GM19467 (cell line): ENCODE data around the gene PDZD2.

ENCODE experiments used
- ATAC-seq: cut with Tn5 transposase; IDR thresholded peaks from one replicate; pipeline ENCODE4 v1.9.1; 2021; ENCODE audit warnings: mild to moderate bottlenecking, moderate library complexity; ENCODE audit not compliant: unreplicated experiment

PDZD2 gene

GRCh38 chr5:31811210-31811609, 172.3 kb downstream of the PDZD2 start:
- ATAC-seq = no peak

GRCh38 chr5:31815376-31815775, 176.4 kb downstream of the PDZD2 start:
- no peak for ATAC-seq

- no peak for ATAC-seq
Observed at GRCh38 chr5:31819926-31820516, 181.1 kb downstream of the PDZD2 start.

DNA sequence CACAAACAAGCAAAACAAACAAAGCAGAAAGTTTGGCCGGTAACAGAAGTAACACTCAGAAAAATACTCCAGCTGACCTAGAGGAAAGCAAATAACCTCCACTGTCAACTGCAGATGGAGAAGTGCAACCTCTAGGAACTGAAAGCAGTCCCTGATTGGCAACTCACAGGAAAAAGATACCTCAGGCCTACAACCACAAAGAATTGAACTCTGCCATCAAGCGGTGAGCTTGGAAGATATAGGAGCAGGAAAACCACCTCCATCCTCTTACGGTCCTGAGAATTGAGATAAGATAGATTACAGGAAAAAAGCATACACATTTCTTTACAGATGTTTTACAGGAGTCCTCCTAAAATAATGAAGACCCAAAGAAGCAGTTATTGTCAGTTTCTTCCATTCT, 184.5 kb downstream of the PDZD2 start:
- no peak for ATAC-seq

DNA sequence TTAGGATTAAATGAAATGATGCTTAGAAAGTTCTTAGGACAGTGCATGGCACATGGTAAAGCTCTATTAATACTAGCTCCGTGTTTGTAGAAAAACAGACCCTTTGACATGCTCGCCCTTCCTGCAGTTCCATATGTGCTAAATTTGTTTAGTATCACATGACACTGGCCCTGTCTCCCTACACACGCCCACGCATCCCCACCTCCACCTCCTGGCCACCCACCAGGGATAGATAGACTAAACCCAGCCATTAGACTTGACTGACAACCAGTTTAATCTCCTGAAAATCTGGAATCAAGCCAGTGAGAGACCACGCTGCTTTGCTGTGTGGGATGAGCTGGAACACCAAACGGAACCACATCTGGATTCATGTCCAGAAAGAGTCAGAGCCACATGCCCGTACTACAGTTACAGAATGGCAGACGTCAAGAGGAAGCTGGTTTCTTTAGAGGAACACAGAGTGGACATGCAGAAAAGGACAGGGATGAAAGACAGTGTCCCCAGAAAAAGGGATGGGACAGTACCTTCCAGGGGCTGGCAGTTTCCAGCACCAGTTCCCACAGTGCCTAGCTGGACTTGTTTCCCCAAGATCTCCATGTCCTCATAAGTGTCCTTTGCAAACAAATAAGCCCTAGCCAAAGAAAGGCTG, 186.1 kb downstream of the PDZD2 start:
- ATAC-seq = no peak

- peak; percentile 54 for ATAC-seq
Observed at GRCh38 chr5:31825518-31826068, 186.7 kb downstream of the PDZD2 start.

DNA sequence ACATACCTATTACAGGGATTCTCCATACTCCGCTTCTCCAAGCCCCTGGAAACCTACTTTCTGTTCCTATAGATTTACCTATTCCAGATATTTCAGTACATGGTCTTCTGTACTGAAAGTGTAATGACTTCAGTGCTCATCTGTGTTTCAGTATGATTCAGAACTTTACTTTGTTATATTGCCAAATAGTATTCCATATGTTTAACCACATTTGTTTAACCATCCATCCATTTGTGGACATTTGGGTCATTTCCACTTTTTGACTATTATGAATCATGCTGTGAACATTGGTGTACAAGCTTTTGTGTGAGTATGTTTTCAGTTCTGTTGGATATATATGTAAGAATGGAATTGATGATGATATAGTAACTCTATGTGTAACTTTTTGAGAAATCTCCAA, 188.9 kb downstream of the PDZD2 start:
- no peak for ATAC-seq

DNA sequence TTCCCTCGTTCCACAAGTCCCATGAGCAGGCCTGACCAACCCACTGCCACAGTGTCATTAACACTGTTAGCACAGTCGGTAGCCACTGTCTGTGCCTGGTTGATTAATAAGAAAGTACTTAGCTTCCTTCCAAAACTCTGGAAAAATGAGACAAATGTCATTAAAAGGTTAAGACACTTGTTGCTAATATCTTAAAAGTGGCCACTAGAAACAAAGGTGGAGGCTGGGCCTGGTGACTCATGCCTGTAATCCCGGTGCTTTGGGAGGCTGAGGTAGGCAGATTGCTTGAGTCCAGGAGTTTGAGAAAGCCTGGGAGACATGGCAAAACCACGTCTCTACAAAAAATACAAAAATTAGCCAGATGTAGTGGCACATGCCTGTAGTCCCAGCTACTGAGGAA, 194.0 kb downstream of the PDZD2 start:
- no peak for ATAC-seq

GRCh38 chr5:31833710-31834109, 194.8 kb downstream of the PDZD2 start:
- ATAC-seq = no peak

- no peak for ATAC-seq
Observed at GRCh38 chr5:31844622-31845345, 205.9 kb downstream of the PDZD2 start.

- ATAC-seq = no peak
Observed at GRCh38 chr5:31845361-31845760, 206.4 kb downstream of the PDZD2 start.

GRCh38 chr5:31846934-31847333, 208.0 kb downstream of the PDZD2 start:
- ATAC-seq = no peak

DNA sequence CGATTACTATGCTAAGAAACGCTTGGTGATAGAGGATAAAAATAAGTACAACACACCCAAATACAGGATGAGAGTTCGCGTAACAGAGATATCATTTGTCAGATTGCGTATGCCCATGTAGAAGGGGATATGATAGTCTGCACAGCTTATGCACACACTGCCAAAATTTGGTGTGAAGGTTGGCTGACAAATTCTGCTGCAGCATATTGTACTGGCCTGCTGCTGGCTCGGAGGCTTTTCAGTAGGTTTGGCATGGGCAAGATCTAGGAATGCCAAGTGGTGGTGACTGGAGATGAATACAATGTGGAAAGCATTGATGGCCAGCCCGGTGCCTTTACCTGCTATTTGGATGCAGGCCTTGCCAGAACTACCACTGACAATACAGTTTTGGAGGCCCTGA, 208.4 kb downstream of the PDZD2 start:
- no peak for ATAC-seq

- ATAC-seq = no peak
Observed at GRCh38 chr5:31850981-31851689, 212.2 kb downstream of the PDZD2 start.

GRCh38 chr5:31853398-31854135, 214.6 kb downstream of the PDZD2 start:
- no peak for ATAC-seq

DNA sequence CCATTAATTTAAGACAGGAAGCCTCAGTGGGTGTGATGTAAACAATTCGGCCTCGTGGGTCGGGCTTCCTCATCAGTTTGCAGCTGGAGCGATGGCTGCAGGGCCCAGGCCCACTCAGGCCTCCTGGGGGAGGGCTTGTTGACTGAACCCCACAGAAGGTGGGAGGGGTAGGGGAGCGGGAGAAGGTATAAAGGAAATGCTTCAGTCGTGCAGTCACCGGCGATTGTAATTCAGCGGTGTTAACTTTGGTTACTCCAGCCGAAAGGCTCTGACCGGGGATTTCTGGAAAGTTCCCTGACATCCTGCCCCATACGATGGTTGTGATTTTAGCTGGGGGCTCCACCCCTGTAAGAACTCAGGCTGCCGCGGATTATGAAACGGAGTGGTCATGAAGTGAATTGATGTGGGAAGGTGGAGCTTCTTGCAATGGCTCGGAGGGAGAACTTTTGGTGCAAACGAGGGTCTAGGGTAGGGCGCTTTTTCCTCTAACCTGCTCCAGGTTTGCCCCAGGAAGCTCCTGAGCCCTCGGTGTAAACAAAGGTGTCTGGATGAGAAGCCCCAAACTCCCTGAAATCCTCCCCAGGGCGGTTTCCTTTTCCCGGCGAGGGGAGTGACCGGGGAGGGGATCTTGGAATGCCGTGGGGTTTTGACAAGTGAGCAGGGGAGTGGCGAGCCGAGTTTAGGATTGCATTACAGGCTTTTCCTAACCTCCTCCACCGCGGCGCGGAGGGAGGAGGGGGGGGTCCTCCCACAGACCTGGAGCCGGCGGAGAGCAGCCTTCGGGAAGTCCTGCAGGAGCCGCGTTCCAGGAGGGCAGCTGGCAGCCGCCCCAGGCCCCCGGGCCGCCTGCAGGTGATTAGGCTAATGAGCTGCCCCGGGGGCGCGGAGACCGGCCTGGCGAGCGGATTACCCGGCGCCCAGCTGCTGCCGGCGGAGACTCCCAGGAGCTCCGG, 215.5 kb downstream of the PDZD2 start:
- ATAC-seq = no peak

DNA sequence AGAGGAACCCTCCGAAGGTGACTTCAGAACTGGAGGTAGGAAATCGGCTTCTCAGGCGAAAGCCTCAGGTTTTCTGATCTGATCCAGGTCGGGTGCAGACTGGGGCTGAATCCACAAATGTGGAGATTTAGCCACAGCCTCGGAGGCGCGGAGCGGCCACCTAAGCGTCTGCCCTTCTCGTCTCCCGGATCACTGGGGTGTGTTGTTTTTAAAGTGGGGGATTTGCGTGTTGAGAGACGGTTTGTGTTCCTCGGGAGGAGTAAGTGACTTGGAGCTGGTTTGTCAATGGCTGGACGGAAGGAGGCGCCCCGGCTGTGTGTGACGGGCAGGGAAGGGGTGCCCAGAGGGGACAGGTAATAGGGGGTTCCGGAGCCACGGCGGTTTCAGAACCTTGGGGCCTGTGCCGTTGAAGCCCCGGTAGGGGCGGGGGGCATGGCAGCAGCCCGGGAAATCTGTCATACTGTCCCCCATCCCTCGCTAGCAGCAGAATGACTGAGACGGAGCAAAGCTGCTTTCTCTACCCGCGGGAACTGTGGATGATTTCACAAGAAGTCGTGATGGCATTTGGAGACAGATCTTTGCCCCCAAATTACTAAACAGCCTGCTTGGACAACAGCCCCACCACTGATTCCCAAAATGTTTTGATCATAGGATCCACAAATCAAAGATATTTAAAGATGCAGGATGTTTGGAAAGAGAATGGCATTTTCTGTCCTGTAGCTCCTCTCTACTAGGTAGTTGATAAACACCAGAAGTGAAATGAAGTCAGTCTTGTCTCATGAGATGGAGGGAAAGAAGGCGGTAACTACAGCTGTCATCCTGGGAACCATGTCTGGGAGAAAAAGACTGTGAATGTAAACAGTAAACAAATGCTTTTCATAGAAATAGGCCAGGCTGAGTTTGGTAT, 216.5 kb downstream of the PDZD2 start:
- ATAC-seq = no peak

DNA sequence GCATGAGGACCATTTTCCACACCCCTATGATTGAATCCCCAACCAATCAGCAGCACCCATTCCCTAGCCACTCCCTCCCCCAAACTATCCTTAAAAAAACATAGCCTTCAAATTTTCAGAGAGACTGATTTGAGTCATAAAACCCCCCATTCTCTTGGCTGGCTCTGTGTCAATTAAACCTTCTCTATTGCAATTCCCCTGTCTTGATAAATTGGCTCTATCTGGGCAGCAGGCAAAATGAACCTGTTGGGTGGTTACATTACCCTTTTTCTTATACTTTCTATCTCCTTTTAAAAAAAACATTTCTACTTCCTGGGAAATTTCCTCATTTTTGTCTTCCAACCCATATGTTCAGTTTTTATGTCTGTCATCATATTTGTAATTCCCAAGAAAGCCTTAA, 220.2 kb downstream of the PDZD2 start:
- no peak for ATAC-seq

DNA sequence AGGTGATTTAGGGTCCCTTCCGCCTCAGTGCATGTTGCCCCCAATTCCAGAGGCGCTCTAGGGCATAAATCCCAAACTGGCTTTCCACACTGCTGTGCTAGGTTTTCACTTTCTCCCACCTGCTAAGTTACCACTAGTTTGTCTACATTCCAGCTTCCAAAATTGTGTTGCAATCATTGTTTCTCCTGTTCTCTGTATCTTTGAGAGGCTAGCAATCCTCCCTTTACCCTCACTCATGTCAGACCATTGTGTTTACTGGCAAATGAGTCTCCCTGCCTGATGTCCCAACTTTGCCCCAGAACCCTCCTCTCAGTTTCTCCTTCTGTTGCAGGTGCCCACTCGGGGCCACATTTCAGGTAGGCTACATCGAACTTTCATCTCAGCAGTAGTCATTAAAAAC, 221.3 kb downstream of the PDZD2 start:
- no peak for ATAC-seq
